Measurements from ENCODE around the gene RSPO4. TPM values are rescaled to one million over a fixed set of nuclear protein-coding genes. Genes with fewer than 3 reads are reported as not detected.

Gene RSPO4
- total and polyA plus RNA-seq, 9 of the 15 experiments (the other 6 are each of a cell fraction or from before 2014, with no cell fraction given): 0.04 to 0.34 TPM; not detected in 7

GRCh38 chr20:953742-954141 lies 48.4 kb downstream of the RSPO4 start (continued):
- TF ChIP-seq CTCF (IDR thresholded peaks at IDR 0.05 in 2 of 3, conservative IDR thresholded peaks at IDR 0.05 in 1 of 3; ENCODE audit: insufficient read depth in 2 of 3, low read depth in 1 of 3, low read length in 3 of 3): peak; percentile 28 to 48 (median 29); a peak in 3 of 6 replicates

- WGBS (ENCODE audit: insufficient coverage, low coverage, missing lambda C conversion rate): 2% methylated on average over 8 of the region's 8 CpGs
- H3K9me3 ChIP-seq (replicated peaks; ENCODE audit: control insufficient read depth, insufficient read depth, low read depth, low read length): no peaks in the 10 kb centered on the region
- H3K27me3 ChIP-seq (ENCODE audit: control insufficient read depth in 2 of 2, insufficient read depth in 2 of 2, low read length in 2 of 2): peaks cover 7 to 52% of the 10 kb centered on the region in 2 experiments
- ChIA-PET POLR2A (no interaction called here), CTCF (ENCODE audit: low intra/inter-chr PET ratio) (interaction anchor here (0.6 to 1.7 kb wide), 3 partner anchors 134 to 274 kb away, joined by 3 to 9 read pairs (median 4); no protein-coding TSS in a partner anchor)
- BruUV-seq (replicated peaks): no TSS peak
- no peak overlapping the region for H2AFZ ChIP-seq (ENCODE audit: low read depth, low read length)
- no peaks in the 10 kb centered on the region for H3K79me2 ChIP-seq (ENCODE audit: control insufficient read depth, insufficient read depth, low read length)
- no peak overlapping the region for H3K27ac ChIP-seq (ENCODE audit: extremely low read depth, low read depth, low read length)
- DNase-seq (ENCODE audit: extremely low read depth in 1 of 4, low spot score in 3 of 4) (no peak), FAIRE-seq (no peak), ATAC-seq (no peak)
- H3K4me3 ChIP-seq: no peak overlapping the region
- H3K4me1 ChIP-seq (replicated peaks in 1 of 2; ENCODE audit: control insufficient read depth in 2 of 2, insufficient read depth in 2 of 2, low read length in 2 of 2): peaks cover 0 to 3% of the 10 kb centered on the region in 2 experiments; a peak in 2 of 5 replicates
- no peaks in the 10 kb centered on the region for H4K20me1 ChIP-seq (replicated peaks; ENCODE audit: control insufficient read depth, insufficient read depth, low read length)
- in situ Hi-C loops (cut with MboI): no loop called here
- no peak overlapping the region for H3K9ac ChIP-seq (ENCODE audit: insufficient read depth in 1 of 2, low read depth in 2 of 2, low read length in 2 of 2)
- no peaks in the 10 kb centered on the region for H3K36me3 ChIP-seq (ENCODE audit: control insufficient read depth, insufficient read depth, low read length)
- no peak overlapping the region for H3K4me2 ChIP-seq (ENCODE audit: insufficient read depth, low read length)
- TF ChIP-seq MAFK (IDR thresholded peaks at IDR 0.05; ENCODE audit: low read length) (no peak), CXXC5 (CRISPR knock-in tag; IDR thresholded peaks at IDR 0.05) (no peak), ZNF408 (CRISPR knock-in tag; IDR thresholded peaks at IDR 0.05; ENCODE audit: low read depth) (no peak), SMAD2 (IDR thresholded peaks at IDR 0.05; ENCODE audit: low read depth, low read length) (no peak), SNIP1 (IDR thresholded peaks at IDR 0.05; ENCODE audit: low read depth) (no peak), PREB (CRISPR knock-in tag; IDR thresholded peaks at IDR 0.05) (no peak), ATF7 (IDR thresholded peaks at IDR 0.05) (no peak), RUNX1 (IDR thresholded peaks at IDR 0.05; ENCODE audit: low read depth) (no peak)
- intact Hi-C loops (cut with micrococcal nuclease): no loop called here
- H3K9me1 ChIP-seq (ENCODE audit: control insufficient read depth, insufficient read depth, low read length): no peaks in the 10 kb centered on the region
These were observed 49.8 kb downstream of the RSPO4 start for GRCh38 chr20:952196-952795.
